Testis (tissue), 3 donors: ENCODE data around the gene SLC50A1. TPM values are rescaled to one million over a fixed set of nuclear protein-coding genes. Genes with fewer than 3 reads are reported as not detected.
A peak's percentile ranks its signal among the peaks of the same experiment; 100 is the strongest.

Source experiments
- DNase-seq: peaks from one replicate; pipeline ENCODE4 v3.0.0-alpha.2; 2019
- H3K27ac ChIP-seq, 2 donors: fragments of 200-600 bp; sonication (generic); one replicate each; pipeline ENCODE4 v1.5.1; 2019
- H3K27me3 ChIP-seq: fragments of 200-600 bp; sonication (generic); one replicate; pipeline ENCODE4 v1.5.1; 2019
- H3K36me3 ChIP-seq: fragments of 200-600 bp; sonication (generic); one replicate; pipeline ENCODE4 v1.5.1; 2017; ENCODE audit warnings: low read depth; ENCODE audit errors: missing control alignments
- H3K4me1 ChIP-seq: fragments of 200-600 bp; sonication (generic); one replicate; pipeline ENCODE4 v1.5.1; 2019
- H3K4me3 ChIP-seq, 2 donors: fragments of 200-600 bp; sonication (generic); one replicate each; pipeline ENCODE4 v1.5.1; 2017 to 2019
- H3K9me3 ChIP-seq: fragments of 200-600 bp; sonication (generic); one replicate; pipeline ENCODE4 v1.5.1; 2017
- CTCF ChIP-seq, 3 experiments: fragments of 450-650 bp in 2 of 3; fragments of 200-600 bp in 1 of 3; sonication (generic) in 1 of 3; IDR thresholded peaks; one replicate each; pipeline ENCODE4 v1.5.1; 2016 to 2019; ENCODE audit warnings: antibody characterized with exemption in 3 of 3, mild to moderate bottlenecking in 2 of 3, moderate library complexity in 1 of 3
- POLR2A ChIP-seq: fragments of 450-650 bp; IDR thresholded peaks from one replicate; pipeline ENCODE4 v1.6.1; 2017; ENCODE audit warnings: antibody characterized with exemption, mild to moderate bottlenecking, moderate library complexity
- WGBS, 2 donors: methylation state at CpG; one replicate each; pipeline ENCODE4 v1.1.5; 2018; 5-methylcytosine and 5-hydroxymethylcytosine counted together
- intact Hi-C: fragments of 100-400 bp; cut with DNase I; formaldehyde crosslinking; loops from one replicate; pipeline ENCODE4 v1.15.1; 2023; ENCODE audit warnings: low total_unique reads
- polyA plus RNA-seq: library from polyadenylated mRNA; stranded (reverse); fragments of 350-450 nt; fragmentation: Illumina TruSeq; extraction: RNeasy Lipid Tissue Mini Kit (QIAGEN cat#74804); gene quantifications from one replicate; pipeline ENCODE4 v1.2.3, GENCODE V29; 2014; ENCODE audit warnings: low read depth, low replicate concordance; ENCODE audit not compliant: insufficient read depth
- total RNA-seq, 2 donors: library from RNA; depleted of rRNA; stranded (reverse); fragments of >200 nt; gene quantifications; one replicate each; pipeline ENCODE4 v1.2.3, GENCODE V29; 2016

SLC50A1 gene
- total and polyA plus RNA-seq, 3 donors from 2014 or later = 25.2 to 33.7 (median 30.0) TPM

DNA sequence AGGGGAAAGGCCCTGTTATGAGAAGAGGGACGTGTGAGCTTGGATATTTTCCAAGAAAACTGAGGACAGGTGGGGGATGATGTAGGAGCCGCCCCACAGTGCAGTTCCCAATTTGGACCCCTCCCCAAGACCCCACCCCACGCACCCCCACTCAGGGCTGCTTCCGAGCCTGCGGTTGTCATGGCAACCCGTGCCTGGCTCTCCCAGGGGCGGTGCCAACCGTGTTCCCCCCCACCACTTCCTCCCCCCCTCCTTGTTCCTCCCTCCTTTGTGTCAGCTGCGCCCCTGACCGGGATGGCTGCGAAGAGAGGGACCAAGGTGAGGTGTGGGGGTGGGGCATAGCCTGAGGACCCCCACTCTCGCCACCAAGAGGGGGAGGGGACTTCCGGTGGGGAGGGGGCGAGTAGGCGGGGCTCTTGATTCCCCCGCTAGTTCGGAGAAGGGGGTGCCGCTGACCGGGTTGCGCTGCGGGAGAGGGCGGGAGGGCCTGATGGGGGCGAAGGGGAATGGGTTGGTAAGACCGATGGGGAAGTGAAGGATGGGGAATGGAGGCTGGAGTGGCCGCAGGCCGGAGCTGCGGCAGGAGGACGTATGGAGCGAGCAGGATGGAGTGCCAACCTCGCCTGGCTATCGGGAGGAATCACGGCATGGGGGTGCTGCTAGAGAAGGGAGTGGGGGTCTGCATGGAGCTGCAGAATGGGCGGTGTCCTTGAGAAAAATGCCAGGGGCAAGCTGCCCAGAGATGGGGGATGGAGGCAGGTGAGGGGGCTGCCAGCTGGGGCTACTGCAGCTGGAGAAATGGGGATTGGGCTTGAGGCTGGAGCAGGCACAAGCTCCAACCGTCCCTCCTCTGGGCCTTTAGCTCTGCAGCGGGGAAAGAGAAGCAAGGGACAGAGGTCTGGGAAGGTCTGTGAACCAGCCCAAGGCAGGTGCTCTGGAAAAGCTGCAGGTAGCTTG is 39.0 kb downstream of the SLC50A1 start:
- peaks cover 10% of the 10 kb centered on the region for H3K4me1 ChIP-seq
- peak overlapping the region; percentile 92 to 98 for H3K4me3 ChIP-seq
- WGBS, 2 donors = 4 to 8% methylated on average over 24 to 35 of the region's 35 CpGs
- DNase-seq = no peak
- no peak overlapping the region for H3K27ac ChIP-seq
- H3K27me3 ChIP-seq = no peaks in the 10 kb centered on the region
- intact Hi-C loops = no loop called here
- H3K36me3 ChIP-seq = no peaks in the 10 kb centered on the region
- TF ChIP-seq POLR2A (no peak), CTCF (IDR thresholded peaks at IDR 0.05) (no peak)
- no peaks in the 10 kb centered on the region for H3K9me3 ChIP-seq

GRCh38 chr1:155175281-155175926 is 39.8 kb downstream of the SLC50A1 start:
- H3K9me3 ChIP-seq = no peaks in the 10 kb centered on the region
- H3K36me3 ChIP-seq = no peaks in the 10 kb centered on the region
- H3K4me3 ChIP-seq = no peak overlapping the region
- no peak for DNase-seq
- TF ChIP-seq CTCF (IDR thresholded peaks at IDR 0.05) (no peak), POLR2A (no peak)
- no peak overlapping the region for H3K27ac ChIP-seq
- WGBS, 2 donors = 78 to 81% methylated on average over 5 to 10 of the region's 12 CpGs
- intact Hi-C loops = no loop called here
- H3K27me3 ChIP-seq = no peaks in the 10 kb centered on the region
- peaks cover 9% of the 10 kb centered on the region for H3K4me1 ChIP-seq

DNA sequence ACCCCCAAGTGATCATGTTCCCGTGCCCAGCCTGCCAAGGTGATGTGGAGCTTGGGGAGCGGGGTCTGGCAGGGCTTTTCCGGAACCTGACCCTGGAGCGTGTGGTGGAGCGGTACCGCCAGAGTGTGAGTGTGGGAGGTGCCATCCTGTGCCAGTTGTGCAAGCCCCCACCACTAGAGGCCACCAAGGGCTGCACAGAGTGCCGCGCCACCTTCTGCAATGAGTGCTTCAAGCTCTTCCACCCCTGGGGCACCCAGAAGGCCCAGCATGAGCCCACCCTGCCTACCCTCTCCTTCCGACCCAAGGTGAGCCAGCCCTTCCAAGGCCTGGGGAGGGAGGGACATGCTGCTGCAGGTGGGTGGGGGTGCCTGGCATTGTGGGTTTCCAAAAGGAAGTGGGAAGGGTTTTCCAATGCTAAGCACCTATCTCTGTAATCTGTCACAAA is 40.3 kb downstream of the SLC50A1 start:
- H3K4me1 ChIP-seq = peaks cover 9% of the 10 kb centered on the region
- no peak for TF ChIP-seq POLR2A
- no peak for TF ChIP-seq CTCF (IDR thresholded peaks at IDR 0.05)
- H3K9me3 ChIP-seq = no peaks in the 10 kb centered on the region
- H3K4me3 ChIP-seq = no peak overlapping the region
- no peaks in the 10 kb centered on the region for H3K27me3 ChIP-seq
- intact Hi-C loops = no loop called here
- WGBS, 2 donors = 88 to 92% methylated on average over 7 to 9 of the region's 9 CpGs
- H3K36me3 ChIP-seq = no peaks in the 10 kb centered on the region
- no peak overlapping the region for H3K27ac ChIP-seq
- no peak for DNase-seq

DNA sequence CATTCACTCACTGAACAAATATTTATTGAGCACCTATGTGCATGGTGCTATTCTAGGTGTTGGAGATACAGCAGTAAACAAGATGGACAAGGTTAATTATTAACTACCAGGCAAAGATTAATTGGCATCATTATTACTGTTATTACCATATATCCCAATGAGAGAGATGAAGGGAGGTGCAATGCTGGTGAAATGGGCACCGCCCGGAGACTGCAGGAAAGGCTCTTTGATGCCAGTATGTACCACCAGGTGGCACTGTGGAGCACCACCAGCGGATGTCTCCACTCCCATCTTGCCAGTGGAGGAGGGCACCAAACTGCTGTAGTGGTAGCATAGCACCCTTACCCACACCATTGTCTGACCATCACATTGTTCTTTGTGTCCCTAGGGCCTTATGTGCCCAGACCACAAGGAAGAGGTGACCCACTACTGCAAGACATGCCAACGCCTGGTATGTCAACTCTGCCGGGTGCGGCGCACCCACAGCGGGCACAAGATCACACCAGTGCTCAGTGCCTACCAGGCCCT is 41.0 kb downstream of the SLC50A1 start:
- peak; percentile 88 for DNase-seq
- no peak overlapping the region for H3K27ac ChIP-seq
- no peaks in the 10 kb centered on the region for H3K27me3 ChIP-seq
- 63 to 73% methylated on average over 8 of the region's 8 CpGs for WGBS, 2 donors
- no peaks in the 10 kb centered on the region for H3K9me3 ChIP-seq
- intact Hi-C loops = no loop called here
- no peak overlapping the region for H3K4me3 ChIP-seq
- H3K4me1 ChIP-seq = peaks cover 9% of the 10 kb centered on the region
- TF ChIP-seq POLR2A (no peak), CTCF (IDR thresholded peaks at IDR 0.05) (peak; percentile 82 to 95 (median 88))
- H3K36me3 ChIP-seq = no peaks in the 10 kb centered on the region
